HG02840 (cell line): Measurements from ENCODE around the gene ELF4.

Experiments used
- ATAC-seq: cut with Tn5 transposase; IDR thresholded peaks from one replicate; pipeline ENCODE4 v1.9.1; 2021; ENCODE audit warnings: mild to moderate bottlenecking, moderate library complexity, moderate number of reproducible peaks; ENCODE audit not compliant: unreplicated experiment, low FRiP score

The ELF4 gene

DNA sequence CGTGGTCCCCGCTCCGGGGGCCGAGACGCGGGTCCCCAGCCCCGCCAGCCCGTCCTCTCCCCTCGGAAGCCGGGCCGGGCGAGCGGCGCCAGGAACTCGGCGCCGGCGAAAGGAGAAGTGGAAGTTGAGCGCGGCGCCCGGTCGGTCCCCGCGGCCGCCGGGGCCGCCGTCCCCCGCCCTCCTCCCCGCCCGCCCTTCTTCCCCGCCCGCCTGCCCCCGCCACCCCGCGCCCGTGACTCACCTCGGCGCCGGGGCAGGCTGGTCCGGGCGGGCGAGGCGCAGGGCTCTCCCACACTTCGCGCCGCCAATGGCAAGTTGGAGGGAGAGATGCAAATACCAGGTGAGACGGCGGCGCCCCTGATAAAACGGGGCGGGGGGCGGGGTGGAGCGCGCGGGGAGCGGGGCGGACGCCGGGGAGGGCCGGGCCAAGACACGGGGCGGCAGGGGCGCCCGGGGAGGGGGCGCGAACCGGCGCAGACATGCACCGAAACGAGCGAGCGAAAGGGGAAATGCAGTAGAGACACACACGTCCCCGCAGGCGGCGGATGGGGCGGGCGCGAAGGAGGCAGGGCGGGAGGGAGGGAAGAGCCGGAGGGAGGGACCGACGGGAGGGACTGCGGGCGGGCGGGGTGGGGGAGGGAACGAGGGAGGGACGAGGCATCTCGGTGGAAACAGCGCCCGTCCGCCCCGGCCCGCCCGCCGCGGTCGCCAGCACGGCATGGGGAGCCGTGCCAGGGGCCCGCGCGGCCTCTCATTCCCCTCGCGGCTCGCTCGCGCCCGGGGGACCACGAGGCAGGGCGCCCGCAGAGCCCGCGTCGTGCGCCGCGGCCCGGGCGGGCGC, at the start of gene ELF4:
TSS of gene ELF4 (minus strand) at position 119 of the 841 bp plus-strand sequence. CDS start 29,167 bp downstream, outside the sequence.
- ATAC-seq: no peak

DNA sequence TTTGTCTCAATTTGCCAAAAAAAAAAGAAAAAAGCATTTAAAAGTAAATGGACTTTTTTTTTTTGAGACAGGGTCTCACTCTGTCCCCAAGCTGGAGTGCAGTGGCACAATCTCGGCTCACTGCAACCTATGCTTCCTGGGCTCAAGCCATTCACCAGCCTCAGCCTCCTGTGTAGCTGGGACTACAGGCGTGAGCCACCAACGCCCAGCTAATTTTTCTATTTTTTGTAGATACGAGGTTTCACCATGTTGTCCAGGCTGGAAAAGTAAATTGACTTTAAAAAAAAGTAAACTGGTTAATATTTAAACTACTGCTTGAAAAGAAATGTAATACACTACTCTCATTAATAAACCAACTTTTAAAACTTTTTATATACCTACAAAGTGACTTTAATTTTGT, 49.5 kb upstream of the ELF4 start:
- no peak for ATAC-seq

DNA sequence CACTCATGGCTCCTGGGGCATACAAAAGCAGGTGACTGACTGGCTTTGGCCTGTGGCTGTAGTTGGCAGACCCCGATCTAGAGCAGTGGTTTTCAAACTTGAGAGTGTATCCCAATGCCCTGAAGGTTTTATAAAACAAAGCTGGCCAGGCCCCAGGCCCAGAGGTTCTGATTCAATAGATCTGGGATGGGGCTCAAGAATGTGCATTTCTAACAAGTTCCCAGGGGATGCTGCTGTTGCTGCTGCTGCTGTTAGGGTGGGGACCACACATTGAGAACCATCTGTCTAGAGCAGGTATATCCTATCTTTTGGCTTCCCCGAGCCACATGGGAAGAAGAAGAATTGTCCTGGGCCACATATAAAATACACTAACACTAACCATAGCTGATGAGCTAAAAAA, 48.0 kb upstream of the ELF4 start:
- no peak for ATAC-seq

DNA sequence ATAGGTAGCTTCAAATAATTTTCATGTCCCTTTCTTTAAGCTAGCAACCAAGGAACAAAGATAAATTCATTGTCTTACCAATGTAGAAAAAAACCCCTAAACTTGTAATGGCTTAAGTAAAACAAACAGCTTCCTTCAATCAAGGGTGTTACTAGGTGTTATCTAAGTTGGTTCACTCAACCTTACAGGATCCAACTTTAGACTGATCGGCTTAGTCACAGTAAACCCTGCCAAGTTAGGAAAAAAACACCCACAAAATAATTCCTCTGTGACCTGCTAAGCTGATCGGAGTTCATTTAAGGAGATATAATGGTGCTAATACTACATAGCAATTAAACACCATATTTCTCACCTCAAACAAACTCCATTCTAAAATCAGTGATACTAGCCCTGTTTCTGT, 45.3 kb upstream of the ELF4 start:
- no peak for ATAC-seq

DNA sequence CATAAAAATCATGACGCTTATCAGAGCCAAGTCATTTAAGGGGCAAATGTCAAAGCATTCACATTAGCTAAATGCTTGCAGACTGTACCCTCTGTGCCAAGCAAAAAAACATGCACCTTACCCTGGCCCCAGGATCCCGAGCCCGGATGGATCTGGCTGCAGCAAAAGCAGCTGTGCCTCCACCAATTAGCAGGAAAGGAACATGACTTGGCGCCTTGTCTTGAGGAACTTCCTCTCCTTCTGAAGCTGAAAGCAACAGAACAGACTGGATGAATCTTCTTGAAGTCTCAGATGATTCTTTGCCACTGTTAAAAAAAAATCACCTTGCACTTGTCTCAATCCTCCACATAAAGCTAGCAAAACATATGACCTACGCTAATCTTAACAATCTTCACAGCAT, 37.3 kb upstream of the ELF4 start:
- ATAC-seq: no peak

DNA sequence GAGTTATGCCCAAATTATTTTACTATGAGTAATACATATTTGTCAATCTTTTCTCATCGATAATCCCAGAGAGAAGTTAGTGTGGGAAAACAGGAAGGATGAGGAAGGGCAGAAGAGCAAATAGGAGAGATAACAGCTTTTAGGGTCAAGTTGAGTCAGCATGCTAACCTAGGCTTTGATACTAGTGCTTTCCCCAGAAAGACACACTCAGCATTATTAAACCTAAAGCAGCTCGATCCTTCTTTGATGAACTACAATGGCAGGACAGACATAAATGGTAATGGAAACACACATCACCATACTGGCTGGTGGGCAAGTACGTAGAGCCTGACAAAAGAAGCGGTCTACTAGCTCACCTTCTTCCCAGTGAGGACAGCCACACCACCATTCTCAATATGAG, 34.8 kb upstream of the ELF4 start:
- no peak for ATAC-seq

DNA sequence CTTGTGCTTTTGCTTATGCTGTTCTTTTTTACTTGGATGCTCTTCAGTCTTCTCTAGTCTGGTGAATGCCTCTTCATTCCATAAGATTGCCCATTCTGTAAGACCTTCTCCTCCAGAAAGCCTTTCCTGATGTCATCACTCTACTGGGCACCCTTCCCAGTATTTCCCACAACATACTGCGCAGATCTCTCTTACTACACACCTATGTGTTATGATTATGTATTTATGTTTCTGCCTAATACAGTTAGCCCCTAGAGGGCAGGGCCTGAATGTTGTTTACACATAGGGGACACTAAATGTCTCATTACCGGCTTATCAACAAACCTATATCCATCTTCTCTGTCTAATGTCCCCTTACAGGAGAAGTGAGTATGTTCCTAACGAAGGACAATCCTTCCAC, 34.2 kb upstream of the ELF4 start:
- no peak for ATAC-seq

DNA sequence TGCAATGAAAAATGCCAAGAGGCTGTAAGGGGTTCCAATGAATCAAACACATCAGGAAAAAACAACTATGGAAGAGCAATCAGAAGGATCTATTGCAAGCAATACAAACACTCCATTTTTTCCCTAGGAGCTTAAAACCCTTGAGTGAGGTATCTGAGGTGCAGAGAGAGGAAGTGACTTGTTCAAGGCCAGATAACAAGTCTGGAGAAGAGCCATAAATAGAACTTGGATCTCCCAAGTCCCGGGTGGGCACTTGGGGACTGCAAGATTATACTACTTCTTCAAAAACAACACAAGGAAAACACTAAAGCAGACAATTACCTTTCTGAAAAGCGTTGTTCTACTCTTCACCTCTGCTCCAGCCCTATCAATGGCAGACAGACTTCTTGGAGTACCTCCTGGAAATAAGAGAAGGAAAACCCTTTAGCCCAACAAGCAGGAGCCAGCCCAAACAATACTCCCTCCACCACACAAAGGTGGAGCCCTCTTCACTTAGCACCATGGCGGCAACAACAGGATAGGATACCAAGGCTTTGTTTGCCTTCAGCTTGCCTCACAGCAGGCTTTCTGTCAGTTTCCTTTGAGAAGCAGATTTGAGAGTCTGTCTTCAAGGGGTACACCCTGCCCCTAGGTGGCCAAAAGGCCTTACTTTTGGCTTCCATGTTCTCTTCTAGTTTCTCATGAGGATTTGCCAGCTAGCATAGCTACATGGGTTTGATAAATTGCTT, 29.3 kb upstream of the ELF4 start:
- ATAC-seq: no peak

DNA sequence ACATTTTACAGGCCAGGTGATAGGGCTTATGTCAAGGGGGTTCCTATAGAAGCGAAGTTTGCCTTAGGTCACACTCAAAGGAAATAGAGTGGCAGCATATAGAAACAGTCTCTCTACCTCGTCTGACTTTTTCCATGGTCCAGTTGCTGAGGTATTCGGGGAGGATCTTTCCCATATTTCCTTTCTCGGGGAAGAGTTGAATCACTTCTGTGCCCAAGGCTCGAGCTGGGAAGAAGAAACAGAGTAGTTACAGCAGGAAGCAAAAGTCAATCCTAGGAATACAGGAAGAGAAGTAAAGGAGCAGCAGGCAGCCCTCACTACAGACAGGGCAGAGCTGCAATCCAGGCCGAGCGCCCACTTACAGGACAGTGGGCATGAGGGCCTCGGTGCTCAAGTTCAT, 26.7 kb upstream of the ELF4 start:
- ATAC-seq: no peak

DNA sequence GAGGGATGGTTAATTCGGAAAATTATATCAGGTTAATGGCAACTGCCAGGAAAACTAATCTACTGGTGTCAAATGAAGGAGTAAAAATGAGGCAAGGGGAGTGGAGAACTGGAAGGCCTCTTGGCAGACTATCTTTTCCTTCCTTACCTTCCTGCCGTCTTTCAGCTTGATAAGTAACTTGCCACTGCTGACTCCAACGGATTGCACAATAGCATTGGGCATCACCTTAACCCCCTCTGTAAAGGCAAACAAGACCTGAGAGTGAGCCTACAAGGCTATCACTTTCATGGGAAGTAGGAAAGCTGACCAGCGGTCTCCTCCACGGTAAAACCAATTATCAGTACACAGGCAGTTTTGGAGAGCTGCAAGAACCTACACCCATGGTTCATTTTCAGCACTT, 26.2 kb upstream of the ELF4 start:
- no peak for ATAC-seq

DNA sequence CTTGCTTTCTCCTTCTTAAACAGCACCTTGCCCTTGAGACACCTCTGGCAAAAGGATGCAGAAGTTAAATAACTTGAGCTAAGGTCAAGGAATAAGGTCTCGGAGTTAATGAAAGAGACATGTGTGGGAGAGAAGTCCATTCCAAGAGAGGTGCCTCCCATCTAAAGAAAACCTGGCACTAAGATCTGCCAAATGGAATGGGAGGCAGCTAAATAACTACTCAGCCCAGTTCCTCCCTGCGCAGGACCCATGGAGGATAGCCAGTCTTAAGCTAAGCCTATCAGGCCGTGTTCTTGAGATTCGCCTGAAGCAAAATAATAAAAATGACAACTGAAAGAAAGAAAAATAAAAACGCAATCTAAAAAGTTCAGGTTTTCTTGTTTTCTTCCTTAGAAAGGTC, 20.7 kb upstream of the ELF4 start:
- ATAC-seq: no peak

DNA sequence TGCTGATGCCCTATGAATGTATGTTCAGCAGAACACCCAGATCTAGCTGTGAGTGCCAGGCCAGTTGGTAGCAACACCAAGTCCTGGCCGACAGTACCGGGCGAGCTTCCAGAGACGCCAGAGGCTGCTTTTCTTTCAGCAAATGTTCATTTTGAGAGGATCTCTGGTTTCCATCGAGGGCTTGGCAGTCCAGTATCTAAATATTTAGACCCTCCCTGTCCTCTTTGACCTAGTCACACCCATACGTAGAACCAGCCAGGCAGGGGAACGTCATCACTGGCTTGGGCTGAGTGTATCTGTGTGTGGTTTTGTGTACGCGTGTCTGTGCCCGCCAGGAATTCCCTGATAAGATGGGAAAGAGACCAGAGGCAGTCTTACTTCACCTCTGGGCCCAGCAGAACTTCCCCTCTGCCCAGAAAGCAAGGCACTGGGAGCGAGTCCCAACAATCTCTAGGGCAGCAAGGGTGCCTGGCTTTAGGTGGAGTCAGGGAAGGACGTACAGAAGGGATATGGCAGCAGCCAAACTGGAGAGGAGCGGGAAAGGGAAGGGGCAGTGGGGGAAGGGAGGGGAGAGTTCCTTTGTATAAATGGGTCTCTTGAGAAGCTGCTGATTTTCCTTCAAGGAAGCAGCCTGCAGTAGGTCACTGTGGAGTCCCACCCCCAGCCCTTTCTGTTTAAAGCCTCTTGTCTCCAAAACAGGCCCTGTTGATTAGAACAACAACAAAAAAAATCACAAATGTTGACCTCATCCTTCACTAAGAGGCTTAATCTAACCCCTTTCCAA, 15.0 kb upstream of the ELF4 start:
- no peak for ATAC-seq

DNA sequence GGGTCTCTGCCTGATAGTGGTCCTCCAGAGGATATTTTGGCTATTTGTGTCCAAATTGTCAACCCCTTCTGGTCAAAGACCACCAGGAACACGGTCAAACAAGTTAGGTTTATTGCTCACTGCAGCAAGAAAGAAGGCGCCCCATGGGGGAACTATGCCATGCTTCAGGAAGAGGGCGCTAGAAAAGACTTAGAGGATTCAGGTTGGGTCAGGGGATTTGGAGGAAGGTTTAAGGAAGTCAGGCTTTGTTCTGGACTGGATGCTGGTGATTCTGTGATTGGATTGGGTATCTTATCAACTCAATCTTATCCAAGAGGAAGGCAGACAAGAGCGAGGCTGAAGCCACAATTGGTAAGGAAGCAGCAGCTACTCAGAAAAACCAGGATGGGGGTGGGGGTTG, 14.3 kb upstream of the ELF4 start:
- no peak for ATAC-seq

DNA sequence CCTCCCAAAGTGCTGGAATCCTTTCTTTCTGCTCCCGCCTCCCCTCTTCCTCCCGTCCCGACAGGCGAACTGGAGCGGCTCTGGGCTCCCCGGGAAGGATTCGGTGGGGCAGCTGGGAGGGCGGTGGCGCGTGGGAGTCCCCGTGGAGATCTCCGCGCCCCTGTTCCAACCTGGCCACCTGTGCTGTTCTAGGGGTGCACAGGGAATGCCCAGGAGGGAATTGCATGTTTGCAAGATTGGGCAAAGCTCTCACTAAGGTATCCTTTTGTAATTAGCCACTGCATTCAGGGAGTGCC, 11.2 kb upstream of the ELF4 start:
- no peak for ATAC-seq

DNA sequence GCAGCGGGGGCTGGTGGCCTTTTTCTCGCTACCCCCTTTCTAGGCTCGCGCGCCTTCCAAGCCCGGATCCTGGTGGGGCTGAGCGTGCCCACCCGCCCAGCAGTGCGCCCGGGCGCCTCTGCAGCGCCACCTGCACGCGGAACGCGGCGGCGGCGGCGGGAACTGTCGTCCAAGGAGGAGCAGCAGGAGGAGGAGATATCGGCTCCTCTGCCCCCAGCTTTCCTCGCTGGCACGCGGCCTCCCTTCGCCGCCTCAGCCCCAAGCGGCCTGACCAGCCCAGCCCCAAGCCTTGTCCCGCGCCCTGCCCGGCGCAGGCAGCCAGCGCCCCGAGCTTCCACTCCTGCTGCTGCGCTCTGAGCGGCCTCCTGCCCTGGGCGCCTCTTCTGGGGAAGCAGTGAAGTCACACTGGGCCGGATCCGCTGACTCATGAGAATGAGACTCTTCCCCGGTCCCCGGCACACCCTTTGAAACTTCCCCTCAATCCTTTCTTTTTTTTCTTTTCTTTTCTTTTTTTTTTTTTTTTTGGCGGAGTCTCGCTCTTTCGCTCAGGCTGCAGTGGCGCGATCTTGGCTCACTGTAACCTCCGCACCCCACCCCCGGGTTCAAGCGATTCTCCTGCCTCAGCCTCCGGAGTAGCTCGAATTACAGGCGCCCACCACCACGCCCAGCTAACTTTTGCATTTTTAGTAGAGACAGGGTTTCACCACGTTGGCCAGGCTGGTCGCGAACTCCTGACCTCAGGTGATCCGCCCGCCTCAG, 10.6 kb upstream of the ELF4 start:
- peak; percentile 51 for ATAC-seq

DNA sequence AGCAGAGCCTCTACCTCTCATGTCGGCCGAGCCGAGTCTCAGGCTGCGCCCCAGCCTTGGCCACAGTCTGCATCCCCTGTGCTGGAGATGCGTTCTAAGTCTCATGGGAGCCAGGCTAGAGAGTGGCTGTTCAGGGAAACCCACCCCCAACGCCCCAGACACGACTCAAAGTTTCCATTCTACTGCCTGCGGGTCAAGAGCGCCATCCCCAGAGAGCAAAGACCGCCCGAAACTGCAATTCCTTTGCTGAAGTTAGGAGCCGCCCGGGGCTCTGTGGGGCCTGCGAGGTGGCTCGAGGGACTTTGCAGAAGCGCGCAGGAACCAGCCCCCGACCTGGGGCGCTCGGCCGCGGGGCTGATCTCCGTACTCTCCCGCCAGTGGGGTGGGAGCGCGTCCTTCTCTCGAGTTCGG, 10.0 kb upstream of the ELF4 start:
- ATAC-seq: peak; percentile 27

DNA sequence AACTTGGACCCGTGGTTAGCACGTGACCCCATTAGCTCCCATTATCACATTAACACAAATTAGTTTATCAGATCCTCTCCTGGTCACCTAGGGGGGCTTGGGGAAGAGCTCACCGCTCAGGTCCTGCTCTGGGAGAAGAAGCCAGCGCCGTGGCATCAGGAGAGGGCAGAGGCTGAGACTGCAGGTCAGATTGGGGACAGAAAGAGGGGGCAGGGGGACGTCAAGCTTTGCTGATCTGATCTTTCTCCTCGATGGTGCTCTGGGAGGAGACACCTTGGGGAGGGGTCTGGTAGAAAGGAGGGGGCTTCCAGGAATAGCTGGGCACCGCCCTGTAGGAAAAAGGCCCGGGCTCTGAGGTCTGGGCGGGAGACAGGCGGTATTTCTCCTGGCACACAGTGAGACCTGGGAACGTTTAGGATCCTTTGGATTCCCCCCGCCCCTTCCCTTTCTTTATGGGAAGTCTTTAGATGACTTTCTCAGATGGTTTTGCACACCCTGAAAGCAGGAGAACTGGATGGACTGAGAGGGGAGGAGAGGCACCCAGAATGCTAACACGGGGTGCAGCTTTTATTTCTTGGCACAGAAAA, 9.1 kb upstream of the ELF4 start:
- ATAC-seq: no peak

DNA sequence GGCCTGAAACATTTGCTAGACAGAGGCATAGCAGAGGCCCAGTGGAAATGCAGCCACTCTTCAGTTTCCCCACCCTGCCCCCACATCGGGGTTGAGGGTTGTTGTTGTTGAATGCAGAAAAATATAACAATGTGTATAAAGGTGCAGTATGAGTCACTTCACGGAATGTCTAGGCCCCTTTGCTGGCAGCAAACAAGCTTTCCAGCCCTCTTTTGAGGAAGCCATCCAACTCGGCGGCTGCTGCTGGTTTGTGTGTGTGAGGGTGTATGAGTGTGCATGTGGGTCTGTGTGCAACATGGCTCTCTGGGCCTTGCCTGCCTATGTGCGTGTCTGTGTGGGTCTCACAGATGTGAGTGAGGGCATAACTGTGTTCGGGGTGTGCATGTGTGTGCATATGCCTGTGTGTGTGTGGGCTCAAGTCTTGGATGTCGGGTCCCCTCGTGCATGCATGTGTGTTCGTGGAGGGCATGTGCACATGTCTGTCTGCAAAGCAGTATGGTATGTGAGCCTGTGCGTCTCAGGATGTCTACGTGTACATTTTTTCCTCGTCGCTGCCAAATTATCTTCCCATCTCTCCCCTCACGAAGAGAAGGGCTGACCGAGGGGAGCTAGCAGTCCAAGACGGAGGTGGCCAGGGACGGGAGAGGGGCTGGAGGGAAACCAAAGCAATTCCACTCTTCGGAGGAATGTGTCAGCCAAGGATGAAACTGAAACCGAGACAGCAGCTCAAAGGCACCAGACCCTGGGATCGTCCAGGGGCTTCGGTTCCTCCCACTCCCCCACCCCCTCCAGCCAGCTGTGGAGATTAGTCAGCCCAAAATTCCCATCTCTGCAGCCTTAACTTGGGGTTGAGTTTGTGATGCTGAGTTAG, 8.4 kb upstream of the ELF4 start:
- ATAC-seq: no peak

DNA sequence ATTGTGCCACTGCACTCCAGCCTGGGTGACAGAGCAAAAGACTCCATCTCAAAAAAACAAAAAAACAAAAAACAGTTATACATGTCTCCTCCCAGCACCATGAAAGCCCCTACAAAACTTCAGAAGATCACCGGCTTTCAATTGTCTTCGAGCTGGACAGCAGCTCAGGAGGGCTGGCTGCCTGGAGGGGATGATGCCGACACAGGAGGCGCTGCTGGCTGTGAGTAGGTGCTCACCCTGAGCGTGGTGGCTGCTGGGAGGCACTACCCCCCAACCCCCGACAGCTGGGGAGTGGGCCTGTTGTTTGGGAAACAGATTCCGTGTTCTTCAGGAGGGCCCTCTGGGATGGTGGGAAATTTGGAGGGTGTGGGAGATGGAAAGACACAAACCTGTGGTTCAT, 6.9 kb upstream of the ELF4 start:
- ATAC-seq: no peak
